ENCODE data around the gene RAP1GAP2. TPM values are rescaled to one million over a fixed set of nuclear protein-coding genes. Genes with fewer than 3 reads are reported as not detected.

Gene RAP1GAP2
- total RNA-seq, 4 donors from 2014 or later, result 1.5 to 23.1 (median 6.7) TPM

DNA sequence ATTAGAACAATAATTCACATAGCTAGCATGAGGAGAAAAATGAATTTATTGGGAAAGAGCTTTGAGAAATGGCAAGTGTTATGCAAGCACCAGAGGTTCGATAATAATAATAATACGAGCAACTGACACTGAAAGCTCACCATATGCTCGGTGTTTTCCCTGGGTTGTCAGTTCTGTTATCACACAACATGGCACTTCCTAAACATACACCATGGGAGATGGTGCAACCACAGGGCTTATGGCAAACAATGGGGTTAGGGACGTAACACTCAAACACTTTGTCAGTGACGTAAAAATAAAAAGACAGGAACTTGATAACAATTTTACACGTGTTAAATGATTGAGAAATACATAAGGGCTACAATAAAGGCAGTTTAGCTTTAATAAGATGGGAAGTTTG is 243.5 kb downstream of the RAP1GAP2 start:
- Histone ChIP-seq H3K36me3 (no peaks in the 10 kb centered on the region), H3K4me1 (no peaks in the 10 kb centered on the region), H3K27me3 (no peaks in the 10 kb centered on the region), H3K9me3 (no peaks in the 10 kb centered on the region), H3K4me3 (no peak overlapping the region), H3K27ac (no peak overlapping the region)
- DNase-seq, result no peak
- intact Hi-C loops (cut with DNase I; ENCODE audit: low total_unique reads), result no loop called here
- TF ChIP-seq, protein P1, sequence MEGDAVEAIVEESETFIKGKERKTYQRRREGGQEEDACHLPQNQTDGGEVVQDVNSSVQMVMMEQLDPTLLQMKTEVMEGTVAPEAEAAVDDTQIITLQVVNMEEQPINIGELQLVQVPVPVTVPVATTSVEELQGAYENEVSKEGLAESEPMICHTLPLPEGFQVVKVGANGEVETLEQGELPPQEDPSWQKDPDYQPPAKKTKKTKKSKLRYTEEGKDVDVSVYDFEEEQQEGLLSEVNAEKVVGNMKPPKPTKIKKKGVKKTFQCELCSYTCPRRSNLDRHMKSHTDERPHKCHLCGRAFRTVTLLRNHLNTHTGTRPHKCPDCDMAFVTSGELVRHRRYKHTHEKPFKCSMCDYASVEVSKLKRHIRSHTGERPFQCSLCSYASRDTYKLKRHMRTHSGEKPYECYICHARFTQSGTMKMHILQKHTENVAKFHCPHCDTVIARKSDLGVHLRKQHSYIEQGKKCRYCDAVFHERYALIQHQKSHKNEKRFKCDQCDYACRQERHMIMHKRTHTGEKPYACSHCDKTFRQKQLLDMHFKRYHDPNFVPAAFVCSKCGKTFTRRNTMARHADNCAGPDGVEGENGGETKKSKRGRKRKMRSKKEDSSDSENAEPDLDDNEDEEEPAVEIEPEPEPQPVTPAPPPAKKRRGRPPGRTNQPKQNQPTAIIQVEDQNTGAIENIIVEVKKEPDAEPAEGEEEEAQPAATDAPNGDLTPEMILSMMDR (IDR thresholded peaks at IDR 0.05), result no peak
- TF ChIP-seq POLR2A (IDR thresholded peaks at IDR 0.05), result no peak

DNA sequence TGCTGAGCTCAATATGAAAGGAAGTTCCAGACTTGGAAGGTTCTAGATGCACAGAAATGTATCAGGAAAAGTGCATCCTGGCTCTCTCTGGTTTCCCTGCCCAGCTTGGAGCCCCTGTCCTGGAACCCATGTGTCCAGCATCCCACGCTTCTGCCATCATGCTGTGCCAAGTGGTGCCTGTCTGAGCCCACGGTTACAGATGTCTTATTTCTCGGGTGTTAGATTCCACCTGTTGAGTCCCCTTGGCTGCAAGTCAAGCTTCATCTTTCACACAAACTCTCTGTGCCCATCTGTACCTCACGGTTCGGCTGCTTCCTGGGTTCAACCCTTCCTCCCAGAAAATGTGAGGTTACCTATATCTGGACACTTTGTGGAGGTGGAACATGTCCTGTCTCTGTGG is 244.6 kb downstream of the RAP1GAP2 start:
- Histone ChIP-seq H3K27me3 (no peaks in the 10 kb centered on the region), H3K9me3 (no peaks in the 10 kb centered on the region), H3K4me3 (no peak overlapping the region), H3K27ac (no peak overlapping the region), H3K36me3 (no peaks in the 10 kb centered on the region), H3K4me1 (no peaks in the 10 kb centered on the region)
- intact Hi-C loops (cut with DNase I; ENCODE audit: low total_unique reads), result no loop called here
- no peak for TF ChIP-seq POLR2A (IDR thresholded peaks at IDR 0.05)
- TF ChIP-seq, protein P1 (IDR thresholded peaks at IDR 0.05), result no peak
- DNase-seq, result no peak

DNA sequence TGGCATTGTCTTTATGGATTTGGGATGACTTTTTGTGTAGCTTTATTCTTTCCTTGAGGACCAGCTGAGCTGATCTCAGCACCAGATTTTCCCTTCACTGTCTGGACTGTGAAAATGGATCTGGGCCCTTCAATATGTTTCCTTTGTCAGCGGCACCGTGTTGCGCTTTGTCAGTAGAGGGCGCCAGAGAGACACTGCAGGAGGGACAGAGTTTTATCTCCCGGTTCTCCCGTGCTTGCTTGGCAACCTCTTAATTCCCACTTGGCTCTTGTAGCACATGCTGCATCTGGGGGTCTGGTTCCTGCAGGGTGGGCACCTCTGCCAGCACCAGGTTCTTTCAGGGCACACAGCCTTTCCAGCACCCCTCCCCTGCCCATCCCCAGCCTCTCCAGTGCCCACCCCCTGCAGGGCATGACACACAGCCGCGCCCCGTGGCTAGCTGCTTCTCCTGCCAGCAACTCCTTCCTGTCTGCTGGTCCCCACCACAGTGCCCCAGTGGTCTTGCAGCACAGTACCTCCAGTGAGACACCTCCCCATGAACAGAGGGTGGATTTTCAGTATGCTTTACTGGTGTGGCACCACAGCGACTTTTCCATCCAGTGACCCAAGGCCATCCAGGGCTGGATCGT is 247.6 kb downstream of the RAP1GAP2 start:
- Histone ChIP-seq H3K4me1 (no peaks in the 10 kb centered on the region), H3K27ac (no peak overlapping the region), H3K4me3 (no peak overlapping the region), H3K36me3 (no peaks in the 10 kb centered on the region), H3K9me3 (no peaks in the 10 kb centered on the region), H3K27me3 (no peaks in the 10 kb centered on the region)
- TF ChIP-seq, protein P1 (IDR thresholded peaks at IDR 0.05), result no peak
- no peak for TF ChIP-seq POLR2A (IDR thresholded peaks at IDR 0.05)
- DNase-seq, result no peak
- intact Hi-C loops (cut with DNase I; ENCODE audit: low total_unique reads), result no loop called here

DNA sequence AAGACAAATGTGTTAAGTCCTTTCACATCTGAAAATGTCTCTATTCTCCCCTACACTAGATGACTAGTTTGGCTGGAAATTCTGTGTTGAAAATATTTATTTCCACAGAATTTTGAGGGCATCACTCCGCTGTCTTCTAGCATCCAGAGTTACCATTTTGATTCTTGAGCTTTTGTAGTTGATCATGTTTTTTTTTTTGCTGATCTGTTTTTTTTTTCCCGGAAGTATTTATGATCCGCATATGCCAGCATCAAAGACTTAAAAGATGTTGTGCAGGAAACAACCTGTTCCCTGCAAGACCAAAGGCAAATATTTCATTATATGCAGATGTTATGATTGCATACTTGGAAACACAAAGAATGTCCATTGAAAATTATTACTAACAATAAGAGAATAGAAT is 250.5 kb downstream of the RAP1GAP2 start:
- Histone ChIP-seq H3K27ac (no peak overlapping the region), H3K36me3 (no peaks in the 10 kb centered on the region), H3K4me3 (no peak overlapping the region), H3K9me3 (no peaks in the 10 kb centered on the region), H3K4me1 (no peaks in the 10 kb centered on the region), H3K27me3 (no peaks in the 10 kb centered on the region)
- DNase-seq, result no peak
- intact Hi-C loops (cut with DNase I; ENCODE audit: low total_unique reads), result no loop called here
- TF ChIP-seq, protein P1 (IDR thresholded peaks at IDR 0.05), result no peak
- TF ChIP-seq POLR2A (IDR thresholded peaks at IDR 0.05), result no peak

DNA sequence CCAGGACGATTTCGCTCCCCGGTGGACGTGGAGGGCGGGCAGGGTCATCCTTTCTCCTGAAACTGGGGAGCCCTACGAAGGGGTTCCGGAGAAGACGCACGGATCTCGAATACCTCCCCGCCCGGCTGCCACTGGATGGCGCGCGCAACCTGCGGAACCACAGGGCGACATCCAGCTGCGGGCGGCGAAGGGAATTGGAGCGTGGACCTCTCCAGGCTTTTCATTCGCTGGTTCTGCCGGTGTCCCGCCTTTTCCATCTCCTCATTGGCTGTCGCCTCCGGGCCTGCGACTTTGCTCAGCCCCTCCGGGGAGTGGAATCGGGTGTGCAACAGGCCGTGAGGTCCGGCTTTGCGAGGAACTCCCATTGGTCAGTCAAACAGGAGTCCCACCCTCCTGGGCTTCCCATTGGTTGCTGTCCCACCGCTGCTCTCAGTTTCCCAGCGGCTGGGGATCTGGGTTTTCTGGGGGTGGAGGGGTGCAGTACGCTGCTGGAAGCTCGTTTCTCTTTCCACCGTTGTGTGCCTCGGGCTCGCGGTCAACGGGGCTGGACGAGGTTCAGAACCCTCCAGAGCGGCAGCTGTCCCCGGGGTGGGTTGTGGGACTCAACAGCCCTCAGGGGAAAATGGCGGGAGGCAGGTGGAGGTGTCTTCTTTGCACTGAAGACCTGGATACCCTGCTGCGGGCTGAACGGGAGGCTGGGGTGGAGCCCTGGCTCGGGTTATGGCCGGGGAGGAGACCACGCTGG is 252.7 kb downstream of the RAP1GAP2 start:
- DNase-seq, result peak; percentile 86 to 93
- Histone ChIP-seq H3K36me3 (no peaks in the 10 kb centered on the region), H3K4me3 (peak overlapping the region; percentile 50 to 69), H3K9me3 (no peaks in the 10 kb centered on the region), H3K4me1 (no peaks in the 10 kb centered on the region), H3K27ac (peak overlapping the region; percentile 46 to 48), H3K27me3 (no peaks in the 10 kb centered on the region)
- TF ChIP-seq, protein P1 (IDR thresholded peaks at IDR 0.05), result peak; percentile 62 to 85 (median 72)
- peak in 1 of 2 donors; percentile 18 for TF ChIP-seq POLR2A (IDR thresholded peaks at IDR 0.05)
- intact Hi-C loops (cut with DNase I; ENCODE audit: low total_unique reads), result no loop called here

Measured in uterus (tissue), 4 donors.